Activated CD8-positive, alpha-beta T cell treated with anti-CD3 and anti-CD28 coated beads, Interleukin-2, amount 10 ng/mL, durations not matched to agents 7 days and 5 days (primary cell): ENCODE data around the gene IGSF10. TPM values are rescaled to one million over a fixed set of nuclear protein-coding genes. Genes with fewer than 3 reads are reported as not detected.

Experiments used
- ATAC-seq: fragments of 150-1000 bp; cut with Tn5 transposase; one replicate; pipeline ENCODE4 v1.10.0; 2021; ENCODE audit warnings: moderate library complexity
- CTCF ChIA-PET: fragments of 350-600 bp; sonication (Branson Sonifier 250); formaldehyde crosslinking; loops from one replicate; lab custom pipeline; 2021; ENCODE audit warnings: antibody characterized with exemption; lab: Charles Lee
- POLR2A ChIA-PET: fragments of 350-600 bp; sonication (Branson Sonifier 250); formaldehyde crosslinking; loops from one replicate; lab custom pipeline; 2021; ENCODE audit warnings: antibody characterized with exemption; lab: Charles Lee
- DNase-seq: peaks from one replicate; pipeline ENCODE4 v3.0.0-alpha.2; 2020
- H3K27ac Mint-ChIP-seq: one replicate; pipeline ENCODE4 v1.8.0; 2021; ENCODE audit warnings: mild to moderate bottlenecking, mixed read lengths
- H3K27me3 Mint-ChIP-seq: one replicate; pipeline ENCODE4 v1.8.0; 2021; ENCODE audit warnings: low read depth, mixed read lengths
- H3K36me3 Mint-ChIP-seq: one replicate; pipeline ENCODE4 v1.8.0; 2021; ENCODE audit warnings: low read depth, mixed read lengths
- H3K4me1 Mint-ChIP-seq: one replicate; pipeline ENCODE4 v1.8.0; 2021; ENCODE audit warnings: low read depth, mixed read lengths
- H3K4me3 Mint-ChIP-seq: one replicate; pipeline ENCODE4 v1.8.0; 2021; ENCODE audit warnings: mild to moderate bottlenecking, mixed read lengths
- H3K9me3 Mint-ChIP-seq: one replicate; pipeline ENCODE4 v1.8.0; 2022; ENCODE audit warnings: mixed read lengths; ENCODE audit not compliant: insufficient read depth
- total RNA-seq, 2 experiments: library from RNA; stranded (reverse); gene quantifications; one replicate each; pipeline ENCODE4 v1.2.3, GENCODE V29; 2021

Gene IGSF10
- total RNA-seq, 2 experiments from 2014 or later: not detected

DNA sequence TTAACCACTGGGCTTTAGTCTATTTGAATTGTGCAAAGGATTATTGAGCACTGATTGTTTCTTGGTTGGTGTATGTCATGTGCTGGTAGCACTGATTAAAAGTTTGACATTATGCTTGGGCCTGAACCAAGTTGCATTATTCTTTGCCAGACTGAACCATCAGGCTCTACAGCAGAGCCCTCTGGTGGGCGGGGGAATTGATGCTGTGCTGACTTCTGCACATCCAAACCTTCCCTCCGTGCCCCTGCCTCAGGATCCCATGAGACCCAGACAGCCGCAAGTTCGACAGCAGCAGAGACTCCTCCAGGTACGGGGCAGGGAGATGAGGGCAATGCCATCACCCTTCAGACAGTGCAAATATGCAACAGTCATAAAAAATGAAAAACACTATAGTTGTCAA, 47.9 kb downstream of the IGSF10 start:
- H3K36me3 Mint-ChIP-seq: no peaks in the 10 kb centered on the region
- no peak for DNase-seq
- POLR2A ChIA-PET: interaction anchor here (0.6 kb wide), 1 partner anchor 706 kb away, joined by 3 read pairs; no protein-coding TSS in a partner anchor
- H3K27ac Mint-ChIP-seq: no peak overlapping the region
- CTCF ChIA-PET: interaction anchor here (0.6 kb wide), 1 partner anchor 38 kb away, joined by 3 read pairs; no protein-coding TSS in a partner anchor
- H3K4me1 Mint-ChIP-seq: no peaks in the 10 kb centered on the region
- H3K4me3 Mint-ChIP-seq: no peak overlapping the region
- no peaks in the 10 kb centered on the region for H3K27me3 Mint-ChIP-seq
- ATAC-seq: no peak
- no peaks in the 10 kb centered on the region for H3K9me3 Mint-ChIP-seq

Other genes with a start within 250 kb of the IGSF10 start
- under 1 TPM; 0.60 to 0.63 TPM for gene P2RY14, start 182.5 kb downstream of the IGSF10 start, total RNA-seq
- not detected for gene GPR87, start 144.2 kb downstream of the IGSF10 start, total RNA-seq
- gene P2RY13, start 131.5 kb downstream of the IGSF10 start, total RNA-seq: not detected
- gene P2RY12, start 76.3 kb downstream of the IGSF10 start, total RNA-seq: not detected